ENCODE results near the gene POU6F2.

GRCh38 chr7:39516498-39516897 is 538.8 kb downstream of the POU6F2 start:
- TF ChIP-seq SPI1 (IDR thresholded peaks at IDR 0.05; ENCODE audit: borderline replicate concordance, low read depth) (no peak), POLR2AphosphoS5 (IDR thresholded peaks at IDR 0.05; ENCODE audit: low read depth) (no peak), CTCF (IDR thresholded peaks at IDR 0.05; ENCODE audit: insufficient read depth, low read length) (no peak)

Data from HL-60 (cell line).